WTC11 (cell line): ENCODE results near the gene ACY1. TPM values are rescaled to one million over a fixed set of nuclear protein-coding genes. Genes with fewer than 3 reads are reported as not detected.

Source experiments
- ATAC-seq: fragments of 200-7000 bp; cut with Tn5 transposase; 2 replicates; pipeline ENCODE4 v1.10.0; 2021; ENCODE audit warnings: mild to moderate bottlenecking, moderate library complexity
- CTCF ChIA-PET: fragments of 300-600 bp; sonication (Branson Sonifier 250); formaldehyde crosslinking; loops from one replicate; lab custom pipeline; 2021; ENCODE audit warnings: antibody characterized with exemption; lab: Charles Lee
- POLR2A ChIA-PET: fragments of 350-600 bp; sonication (Branson Sonifier 250); formaldehyde crosslinking; loops from one replicate; lab custom pipeline; 2021; ENCODE audit warnings: antibody characterized with exemption; lab: Charles Lee
- DNase-seq: peaks from one replicate; pipeline ENCODE4 v3.0.0; 2021; ENCODE audit warnings: low spot score
- H3K27ac Mint-ChIP-seq: 2 replicates; pipeline ENCODE4 v1.8.0; 2021; ENCODE audit warnings: mixed read lengths
- H3K27me3 Mint-ChIP-seq: 2 replicates; pipeline ENCODE4 v1.8.0; 2021; ENCODE audit warnings: low read depth, mild to moderate bottlenecking, moderate library complexity, mixed read lengths
- H3K36me3 Mint-ChIP-seq: 2 replicates; pipeline ENCODE4 v1.8.0; 2021; ENCODE audit warnings: mixed read lengths
- H3K4me1 Mint-ChIP-seq: 2 replicates; pipeline ENCODE4 v1.8.0; 2022; ENCODE audit warnings: mixed read lengths
- H3K4me3 Mint-ChIP-seq: 2 replicates; pipeline ENCODE4 v1.8.0; 2021; ENCODE audit warnings: mild to moderate bottlenecking, moderate library complexity, mixed read lengths
- H3K9me3 Mint-ChIP-seq: 2 replicates; pipeline ENCODE4 v1.8.0; 2021; ENCODE audit warnings: mixed read lengths
- CREM ChIP-seq: sonication (generic); formaldehyde crosslinking; IDR thresholded peaks from 2 replicates; pipeline ENCODE4 v1.8.1; 2022; ENCODE audit warnings: mild to moderate bottlenecking, missing genetic modification reagents, moderate library complexity
- EMX1 ChIP-seq: fragments of 250-450 bp; sonication (Bioruptor Pico); IDR thresholded peaks from 2 replicates; pipeline ENCODE4 v1.8.0; 2021; ENCODE audit warnings: mild to moderate bottlenecking
- FOXP1 ChIP-seq: sonication (generic); formaldehyde crosslinking; IDR thresholded peaks from 2 replicates; pipeline ENCODE4 v1.8.0; 2022; ENCODE audit warnings: missing genetic modification reagents, mild to moderate bottlenecking, moderate library complexity, borderline replicate concordance
- FOXP4 ChIP-seq: sonication (generic); formaldehyde crosslinking; IDR thresholded peaks from 2 replicates; pipeline ENCODE4 v1.8.0; 2022; ENCODE audit warnings: mild to moderate bottlenecking, missing genetic modification reagents
- GTF2I ChIP-seq: fragments of 250-450 bp; sonication (Bioruptor Pico); conservative IDR thresholded peaks from 2 replicates; pipeline ENCODE4 v1.4.0; 2021; ENCODE audit warnings: mild to moderate bottlenecking
- IRF1 ChIP-seq: sonication (generic); formaldehyde crosslinking; IDR thresholded peaks from 2 replicates; pipeline ENCODE4 v1.8.0; 2023; ENCODE audit warnings: missing genetic modification reagents
- KAT7 ChIP-seq: sonication (generic); formaldehyde crosslinking; IDR thresholded peaks from 2 replicates; pipeline ENCODE4 v1.8.1; 2023; ENCODE audit warnings: missing genetic modification reagents, mild to moderate bottlenecking, borderline replicate concordance
- MXD4 ChIP-seq: fragments of 250-450 bp; sonication (Bioruptor Pico); IDR thresholded peaks from 2 replicates; pipeline ENCODE4 v1.8.0; 2021; ENCODE audit warnings: mild to moderate bottlenecking, moderate library complexity, borderline replicate concordance
- SMAD4 ChIP-seq: sonication (generic); formaldehyde crosslinking; IDR thresholded peaks from 2 replicates; pipeline ENCODE4 v1.8.0; 2022; ENCODE audit warnings: mild to moderate bottlenecking, missing genetic modification reagents
- STAT6 ChIP-seq: sonication (generic); formaldehyde crosslinking; conservative IDR thresholded peaks from 2 replicates; pipeline ENCODE4 v1.8.1; 2023; ENCODE audit warnings: mild to moderate bottlenecking, low read depth, missing genetic modification reagents, moderate library complexity
- USF1 ChIP-seq: sonication (generic); formaldehyde crosslinking; IDR thresholded peaks from 2 replicates; pipeline ENCODE4 v1.8.0; 2022; ENCODE audit warnings: mild to moderate bottlenecking, missing genetic modification reagents
- ZBTB21 ChIP-seq: sonication (generic); formaldehyde crosslinking; IDR thresholded peaks from 2 replicates; pipeline ENCODE4 v1.8.1; 2023; ENCODE audit warnings: mild to moderate bottlenecking, missing genetic modification reagents, borderline replicate concordance
- ZNF416 ChIP-seq: fragments of 250-450 bp; sonication (Bioruptor Pico); IDR thresholded peaks from 2 replicates; pipeline ENCODE4 v1.9.0; 2021; ENCODE audit warnings: mild to moderate bottlenecking, inconsistent platforms
- ZNF532 ChIP-seq: fragments of 250-450 bp; sonication (Bioruptor Pico); IDR thresholded peaks from 2 replicates; pipeline ENCODE4 v1.9.0; 2021; ENCODE audit warnings: mild to moderate bottlenecking, borderline replicate concordance
- total RNA-seq: library from RNA; stranded (reverse); gene quantifications from 3 replicates; pipeline ENCODE4 v1.2.3, GENCODE V29; 2021

Gene ACY1
- total RNA-seq, 1 experiment from 2014 or later, result 53.8 TPM

GRCh38 chr3:51943451-51944391 lies 39.6 kb upstream of the ACY1 start:
- peak; percentile 10 for DNase-seq
- POLR2A ChIA-PET, result interaction anchor here (1.3 kb wide), 1 partner anchor 48 kb away, joined by 4 read pairs; no protein-coding TSS in a partner anchor
- Mint-ChIP-seq H3K9me3 (no peaks in the 10 kb centered on the region), H3K4me3 (no peak overlapping the region), H3K36me3 (peaks cover 12% of the 10 kb centered on the region), H3K27ac (no peak overlapping the region), H3K27me3 (peaks cover 9% of the 10 kb centered on the region), H3K4me1 (peaks cover 17% of the 10 kb centered on the region)
- TF ChIP-seq USF1 (CRISPR knock-in tag), result no peak
- no peak for TF ChIP-seq KAT7
- TF ChIP-seq FOXP4 (CRISPR knock-in tag), result no peak
- CTCF ChIA-PET, result interaction anchor here (1.1 to 3.4 kb wide), 7 partner anchors 11 to 124 kb away, joined by 7 to 49 read pairs (median 14); partner anchors contain the start of genes ABHD14A, ABHD14B, ACY1 and GPR62
- no peak for ATAC-seq

GRCh38 chr3:51944451-51945021 lies 38.8 kb upstream of the ACY1 start:
- ChIA-PET POLR2A (no interaction called here), CTCF (interaction anchor here (1.1 to 1.4 kb wide), 2 partner anchors 30 to 39 kb away, joined by 3 read pairs; partner anchors contain the start of genes ABHD14B and ACY1)
- Mint-ChIP-seq H3K27ac (no peak overlapping the region), H3K4me3 (no peak overlapping the region), H3K4me1 (peaks cover 17% of the 10 kb centered on the region), H3K9me3 (no peaks in the 10 kb centered on the region), H3K36me3 (peaks cover 7% of the 10 kb centered on the region), H3K27me3 (peaks cover 9% of the 10 kb centered on the region)
- DNase-seq (no peak), ATAC-seq (no peak)
- TF ChIP-seq ZNF532 (CRISPR knock-in tag) (no peak), IRF1 (no peak), SMAD4 (CRISPR knock-in tag) (no peak), EMX1 (CRISPR knock-in tag) (no peak), MXD4 (CRISPR knock-in tag) (no peak), GTF2I (no peak)

GRCh38 chr3:51945031-51945840 lies 38.1 kb upstream of the ACY1 start:
- Mint-ChIP-seq H3K27me3 (peaks cover 13% of the 10 kb centered on the region), H3K9me3 (no peaks in the 10 kb centered on the region), H3K4me1 (peaks cover 15% of the 10 kb centered on the region), H3K36me3 (peaks cover 4% of the 10 kb centered on the region), H3K4me3 (no peak overlapping the region), H3K27ac (no peak overlapping the region)
- CTCF ChIA-PET, result interaction anchor here (0.5 to 1.4 kb wide), 4 partner anchors 8 to 274 kb away, joined by 3 to 4 read pairs (median 3); partner anchors contain the start of genes ABHD14B and ACY1
- no peak for ATAC-seq
- DNase-seq, result peak; percentile 7
- POLR2A ChIA-PET, result no interaction called here
- TF ChIP-seq USF1 (CRISPR knock-in tag), result no peak
- no peak for TF ChIP-seq ZNF416 (CRISPR knock-in tag)
- no peak for TF ChIP-seq FOXP1 (CRISPR knock-in tag)
- no peak for TF ChIP-seq CREM (CRISPR knock-in tag)
- TF ChIP-seq STAT6 (CRISPR knock-in tag), result no peak
- no peak for TF ChIP-seq ZBTB21
